Lower lobe of right lung (tissue), 2 donors: ENCODE results near the gene ATG2A. TPM values are rescaled to one million over a fixed set of nuclear protein-coding genes. Genes with fewer than 3 reads are reported as not detected.

Experiments used
- ATAC-seq, 2 donors: fragments of 200-7000 bp; cut with Tn5 transposase; one replicate each; pipeline ENCODE4 v1.9.1; 2020 to 2022; ENCODE audit warnings: mild to moderate bottlenecking in 2 of 2, moderate library complexity in 2 of 2
- DNase-seq: peaks from one replicate; pipeline ENCODE4 v3.0.0-alpha.2; 2020
- H3K27ac ChIP-seq: fragments of 200-600 bp; one replicate; pipeline ENCODE4 v1.8.0; 2022
- H3K27me3 ChIP-seq: fragments of 200-600 bp; one replicate; pipeline ENCODE4 v1.8.0; 2022; ENCODE audit warnings: low read depth
- H3K36me3 ChIP-seq: fragments of 200-600 bp; one replicate; pipeline ENCODE4 v1.8.0; 2022; ENCODE audit warnings: mild to moderate bottlenecking
- H3K4me1 ChIP-seq: fragments of 200-600 bp; one replicate; pipeline ENCODE4 v1.8.0; 2022
- H3K4me3 ChIP-seq: fragments of 200-600 bp; one replicate; pipeline ENCODE4 v1.8.0; 2022; ENCODE audit warnings: mild to moderate bottlenecking
- H3K9me3 ChIP-seq: fragments of 200-600 bp; one replicate; pipeline ENCODE4 v1.8.0; 2022
- intact Hi-C: fragments of 100-400 bp; cut with DNase I; formaldehyde crosslinking; loops from one replicate; pipeline ENCODE4 v1.11.0; 2022
- total RNA-seq: library from RNA; stranded (reverse); fragmentation: NEBNext Ultra II Directional; extraction: Animal tissue kit (Norgen Biotek cat#: 25700); gene quantifications from one replicate; pipeline ENCODE4 v1.2.1, GENCODE V29; 2021
- TF ChIP-seq, protein P1 (sequence below): fragments of 200-600 bp; IDR thresholded peaks from one replicate; pipeline ENCODE4 v1.8.0; 2022; ENCODE audit warnings: antibody characterized with exemption, mild to moderate bottlenecking
- donor health status: DM: no; HTN: yes; CAD: no; lungs with severe emphysema.

Gene ATG2A
- total RNA-seq, 1 donor from 2014 or later: 21.7 TPM

GRCh38 chr11:64892838-64893193 lies 24.2 kb downstream of the ATG2A start:
- Histone ChIP-seq H3K9me3 (no peaks in the 10 kb centered on the region), H3K4me1 (peaks cover 16% of the 10 kb centered on the region), H3K27ac (no peak overlapping the region), H3K36me3 (peaks cover 33% of the 10 kb centered on the region), H3K4me3 (no peak overlapping the region), H3K27me3 (no peaks in the 10 kb centered on the region)
- DNase-seq (no peak), ATAC-seq (no peak)
- intact Hi-C loops: no loop called here
- TF ChIP-seq, protein P1, sequence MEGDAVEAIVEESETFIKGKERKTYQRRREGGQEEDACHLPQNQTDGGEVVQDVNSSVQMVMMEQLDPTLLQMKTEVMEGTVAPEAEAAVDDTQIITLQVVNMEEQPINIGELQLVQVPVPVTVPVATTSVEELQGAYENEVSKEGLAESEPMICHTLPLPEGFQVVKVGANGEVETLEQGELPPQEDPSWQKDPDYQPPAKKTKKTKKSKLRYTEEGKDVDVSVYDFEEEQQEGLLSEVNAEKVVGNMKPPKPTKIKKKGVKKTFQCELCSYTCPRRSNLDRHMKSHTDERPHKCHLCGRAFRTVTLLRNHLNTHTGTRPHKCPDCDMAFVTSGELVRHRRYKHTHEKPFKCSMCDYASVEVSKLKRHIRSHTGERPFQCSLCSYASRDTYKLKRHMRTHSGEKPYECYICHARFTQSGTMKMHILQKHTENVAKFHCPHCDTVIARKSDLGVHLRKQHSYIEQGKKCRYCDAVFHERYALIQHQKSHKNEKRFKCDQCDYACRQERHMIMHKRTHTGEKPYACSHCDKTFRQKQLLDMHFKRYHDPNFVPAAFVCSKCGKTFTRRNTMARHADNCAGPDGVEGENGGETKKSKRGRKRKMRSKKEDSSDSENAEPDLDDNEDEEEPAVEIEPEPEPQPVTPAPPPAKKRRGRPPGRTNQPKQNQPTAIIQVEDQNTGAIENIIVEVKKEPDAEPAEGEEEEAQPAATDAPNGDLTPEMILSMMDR: no peak

DNA sequence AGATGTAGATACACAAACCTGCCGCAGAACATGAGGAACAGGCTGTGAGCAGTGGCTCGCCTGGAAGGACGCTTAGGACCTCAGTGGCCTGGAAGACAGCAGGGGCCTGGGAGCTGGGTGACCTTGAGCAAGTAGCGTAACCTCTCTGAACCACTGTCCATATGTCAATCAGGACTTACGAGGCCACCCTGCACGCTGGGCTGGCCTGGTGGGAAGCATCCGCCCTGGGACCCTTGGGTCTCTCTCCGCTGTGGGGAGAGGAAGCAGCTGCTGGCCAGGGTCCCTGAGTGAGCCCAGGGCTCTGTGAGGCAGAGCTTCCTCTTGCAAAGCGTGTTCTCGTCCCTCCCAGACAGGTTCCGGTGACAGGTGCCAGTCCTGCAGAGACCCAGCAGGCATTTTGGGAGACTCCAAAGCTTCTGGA lies 24.6 kb downstream of the ATG2A start:
- TF ChIP-seq, protein P1: no peak
- no peak overlapping the region for H3K4me3 ChIP-seq
- peaks cover 19% of the 10 kb centered on the region for H3K4me1 ChIP-seq
- ATAC-seq (no peak), DNase-seq (no peak)
- intact Hi-C loops: no loop called here
- no peaks in the 10 kb centered on the region for H3K27me3 ChIP-seq
- H3K9me3 ChIP-seq: no peaks in the 10 kb centered on the region
- no peak overlapping the region for H3K27ac ChIP-seq
- peaks cover 29% of the 10 kb centered on the region for H3K36me3 ChIP-seq

DNA sequence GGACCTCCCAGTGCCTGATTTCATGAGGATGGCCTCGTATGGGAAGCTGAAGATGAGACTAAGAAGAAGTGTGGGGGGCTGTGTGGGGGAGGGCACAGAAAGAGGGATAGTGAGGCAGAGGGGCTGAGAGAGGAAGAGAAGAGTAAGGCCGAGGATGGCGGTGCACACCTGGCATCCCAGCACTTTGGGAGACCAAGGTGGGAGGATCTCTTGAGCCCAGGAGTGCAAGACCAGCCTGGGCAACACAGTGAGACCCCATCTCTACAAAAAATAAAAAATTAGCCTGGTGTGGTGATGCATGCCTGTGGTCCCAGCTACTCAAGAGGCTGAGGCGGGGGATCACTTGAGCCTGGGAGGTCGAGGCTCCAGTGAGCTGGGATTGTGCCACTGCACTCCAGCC lies 25.1 kb downstream of the ATG2A start:
- peaks cover 23% of the 10 kb centered on the region for H3K36me3 ChIP-seq
- intact Hi-C loops: no loop called here
- no peaks in the 10 kb centered on the region for H3K9me3 ChIP-seq
- H3K4me3 ChIP-seq: no peak overlapping the region
- DNase-seq (no peak), ATAC-seq (no peak)
- H3K4me1 ChIP-seq: peaks cover 21% of the 10 kb centered on the region
- TF ChIP-seq, protein P1: no peak
- H3K27me3 ChIP-seq: no peaks in the 10 kb centered on the region
- H3K27ac ChIP-seq: no peak overlapping the region

DNA sequence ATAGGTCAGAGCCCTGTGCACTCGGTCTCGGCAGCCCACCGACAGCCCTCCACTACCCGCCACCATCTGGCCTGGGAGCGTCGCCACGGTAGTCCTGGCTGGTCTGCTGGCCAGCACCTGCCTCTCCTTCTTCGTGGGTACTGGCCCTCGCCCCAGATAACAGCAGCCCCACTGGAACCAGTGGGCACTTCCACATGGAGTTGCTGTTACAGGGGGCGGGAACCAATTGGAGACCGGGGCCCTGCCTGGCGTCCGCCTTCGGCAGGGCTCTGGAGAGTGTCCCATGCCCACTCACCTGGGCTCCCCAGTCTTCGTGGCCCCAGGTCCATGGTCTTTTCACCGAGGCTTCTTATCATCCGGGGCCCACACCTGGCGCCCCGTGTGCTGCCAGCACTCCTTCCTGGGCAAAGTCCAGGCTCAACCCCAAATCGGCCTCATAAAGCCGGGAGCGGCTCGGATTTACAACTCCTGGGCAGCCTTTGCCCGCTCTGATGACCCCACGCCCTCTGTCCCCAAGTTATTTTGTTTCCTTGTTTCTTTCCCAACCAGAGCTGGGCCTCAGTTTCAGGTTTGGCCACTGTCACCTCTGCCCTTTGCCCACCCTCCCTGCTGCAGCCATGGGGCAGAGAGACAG lies 25.7 kb downstream of the ATG2A start:
- ATAC-seq: no peak

DNA sequence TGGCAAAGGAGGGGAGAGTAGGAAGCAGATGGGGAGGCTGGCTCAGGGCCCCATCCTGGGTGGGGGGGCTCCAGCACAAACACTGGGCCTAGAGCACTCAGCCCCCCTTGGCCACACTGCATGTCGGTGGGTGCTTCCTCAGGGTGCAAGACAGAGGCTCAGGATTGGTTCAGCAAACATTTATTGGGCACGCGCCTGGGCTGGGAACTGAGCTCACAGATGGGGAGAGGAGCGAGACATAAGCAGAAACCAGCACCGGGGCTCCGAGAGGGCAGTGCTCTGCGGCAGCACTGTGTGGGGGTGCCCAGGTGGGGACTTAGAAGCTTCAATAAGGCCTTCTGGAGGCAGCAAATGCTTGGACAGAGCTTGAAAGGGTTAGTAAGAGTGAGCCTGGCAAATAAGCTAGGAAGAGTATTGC lies 26.5 kb downstream of the ATG2A start:
- H3K27ac ChIP-seq: no peak overlapping the region
- no peak overlapping the region for H3K4me3 ChIP-seq
- H3K9me3 ChIP-seq: no peaks in the 10 kb centered on the region
- DNase-seq (no peak), ATAC-seq (no peak)
- peaks cover 10% of the 10 kb centered on the region for H3K36me3 ChIP-seq
- peaks cover 28% of the 10 kb centered on the region for H3K4me1 ChIP-seq
- intact Hi-C loops: no loop called here
- TF ChIP-seq, protein P1: no peak
- H3K27me3 ChIP-seq: no peaks in the 10 kb centered on the region

More for the DNA sequence above, 25.7 kb downstream of the ATG2A start:
- H3K4me3 ChIP-seq: no peak overlapping the region
- DNase-seq: no peak
- intact Hi-C loops: no loop called here
- no peaks in the 10 kb centered on the region for H3K27me3 ChIP-seq
- no peak overlapping the region for H3K27ac ChIP-seq
- H3K4me1 ChIP-seq: peaks cover 22% of the 10 kb centered on the region
- peaks cover 18% of the 10 kb centered on the region for H3K36me3 ChIP-seq
- H3K9me3 ChIP-seq: no peaks in the 10 kb centered on the region
- TF ChIP-seq, protein P1: no peak
